Astrocyte (in vitro differentiated cells and primary cell): ENCODE data around the gene GOLGA8B. TPM values are rescaled to one million over a fixed set of nuclear protein-coding genes. Genes with fewer than 3 reads are reported as not detected.
A peak's percentile ranks its signal among the peaks of the same experiment; 100 is the strongest.

Source experiments
- DNase-seq: peaks from one replicate; pipeline ENCODE4 v3.0.0-alpha.2; 2010; ENCODE audit warnings: low read depth
- FAIRE-seq: peaks from 2 replicates; lab custom pipeline; 2011; peaks lifted over from hg19 to GRCh38; lab: Jason Lieb, UNC
- H2AFZ ChIP-seq: 2 replicates; pipeline ENCODE4 v1.6.0; 2012; ENCODE audit warnings: low read depth, low read length, inconsistent platforms
- H3K27ac ChIP-seq: 2 replicates; pipeline ENCODE4 v1.5.1; 2011; ENCODE audit warnings: low read depth, low read length, inconsistent platforms
- H3K27me3 ChIP-seq: 2 replicates; pipeline ENCODE4 v1.6.0; 2011; ENCODE audit warnings: low read length, inconsistent platforms; ENCODE audit not compliant: insufficient read depth
- H3K36me3 ChIP-seq: 2 replicates; pipeline ENCODE4 v1.5.1; 2011; ENCODE audit warnings: low read length, inconsistent platforms; ENCODE audit not compliant: insufficient read depth
- H3K4me1 ChIP-seq: 2 replicates; pipeline ENCODE4 v1.5.1; 2011; ENCODE audit warnings: low read length, inconsistent platforms; ENCODE audit not compliant: insufficient read depth
- H3K4me2 ChIP-seq: 2 replicates; pipeline ENCODE4 v1.6.0; 2012; ENCODE audit warnings: low read length, inconsistent platforms
- H3K4me3 ChIP-seq: 2 replicates; pipeline ENCODE4 v1.5.1; 2011; ENCODE audit warnings: low read depth, mild to moderate bottlenecking, low read length, inconsistent platforms; ENCODE audit not compliant: insufficient read depth
- H3K79me2 ChIP-seq: 2 replicates; pipeline ENCODE4 v1.6.0; 2012; ENCODE audit warnings: mild to moderate bottlenecking, low read length, inconsistent platforms; ENCODE audit not compliant: insufficient read depth
- H3K9ac ChIP-seq: 2 replicates; pipeline ENCODE4 v1.6.0; 2012; ENCODE audit warnings: mild to moderate bottlenecking, low read length, inconsistent platforms
- H3K9me3 ChIP-seq: 2 replicates; pipeline ENCODE4 v1.5.1; 2012; ENCODE audit warnings: low read depth, mild to moderate bottlenecking, low read length, inconsistent platforms; ENCODE audit not compliant: insufficient read depth
- H4K20me1 ChIP-seq: 2 replicates; pipeline ENCODE4 v1.6.0; 2012; ENCODE audit warnings: low read length, inconsistent platforms; ENCODE audit not compliant: insufficient read depth
- H3K27ac Mint-ChIP-seq: one replicate; pipeline ENCODE4 v1.8.0; 2021; ENCODE audit warnings: mild to moderate bottlenecking, mixed read lengths; ENCODE audit not compliant: unreplicated experiment
- H3K27me3 Mint-ChIP-seq: one replicate; pipeline ENCODE4 v1.8.0; 2021; ENCODE audit warnings: low read depth, mixed read lengths; ENCODE audit not compliant: unreplicated experiment
- H3K36me3 Mint-ChIP-seq: one replicate; pipeline ENCODE4 v1.8.0; 2021; ENCODE audit warnings: low read depth, mixed read lengths; ENCODE audit not compliant: unreplicated experiment
- H3K4me1 Mint-ChIP-seq: one replicate; pipeline ENCODE4 v1.8.0; 2021; ENCODE audit warnings: low read depth, mixed read lengths; ENCODE audit not compliant: unreplicated experiment
- H3K4me3 Mint-ChIP-seq: one replicate; pipeline ENCODE4 v1.8.0; 2021; ENCODE audit warnings: mild to moderate bottlenecking, moderate library complexity, mixed read lengths; ENCODE audit not compliant: unreplicated experiment
- H3K9me3 Mint-ChIP-seq: one replicate; pipeline ENCODE4 v1.8.0; 2021; ENCODE audit warnings: mild to moderate bottlenecking, mixed read lengths; ENCODE audit not compliant: unreplicated experiment
- CTCF ChIP-seq: IDR thresholded peaks from 2 replicates; pipeline ENCODE4 v1.5.1; 2011; ENCODE audit warnings: low read depth, mild to moderate bottlenecking, inconsistent platforms, low read length, moderate library complexity; ENCODE audit not compliant: insufficient read depth
- EZH2 ChIP-seq: IDR thresholded peaks from 2 replicates; pipeline ENCODE4 v1.6.1; 2012; ENCODE audit warnings: mild to moderate bottlenecking, low read length, inconsistent platforms; ENCODE audit not compliant: insufficient read depth
- total RNA-seq: library from RNA; stranded (reverse); gene quantifications from 2 replicates; pipeline ENCODE4 v1.2.1, GENCODE V29; 2021

GOLGA8B gene
- total RNA-seq, 1 donor from 2014 or later = 55.8 TPM

- Mint-ChIP-seq H3K27ac (no peak overlapping the region), H3K4me1 (peaks cover 6% of the 10 kb centered on the region), H3K27me3 (peaks cover 7% of the 10 kb centered on the region), H3K4me3 (no peak overlapping the region), H3K9me3 (no peaks in the 10 kb centered on the region), H3K36me3 (no peaks in the 10 kb centered on the region)
- no peaks in the 10 kb centered on the region for H3K9me3 ChIP-seq
- no peak overlapping the region for H2AFZ ChIP-seq
- no peak overlapping the region for H3K4me3 ChIP-seq
- H3K79me2 ChIP-seq = no peaks in the 10 kb centered on the region
- H3K36me3 ChIP-seq = no peaks in the 10 kb centered on the region
- FAIRE-seq (peak; percentile 93), DNase-seq (peak; percentile 36)
- no peak overlapping the region for H3K4me2 ChIP-seq
- no peaks in the 10 kb centered on the region for H4K20me1 ChIP-seq
- no peak overlapping the region for H3K9ac ChIP-seq
- H3K27me3 ChIP-seq = peaks cover 18% of the 10 kb centered on the region
- no peak for TF ChIP-seq EZH2
- peak; percentile 5 for TF ChIP-seq CTCF
- no peaks in the 10 kb centered on the region for H3K4me1 ChIP-seq
- no peak overlapping the region for H3K27ac ChIP-seq
Observed at GRCh38 chr15:34616613-34617012, 33.2 kb upstream of the GOLGA8B start.

GRCh38 chr15:34613997-34614396 is 30.5 kb upstream of the GOLGA8B start:
- H3K4me2 ChIP-seq = no peak overlapping the region
- no peaks in the 10 kb centered on the region for H3K9me3 ChIP-seq
- peaks cover 33% of the 10 kb centered on the region for H3K27me3 ChIP-seq
- H3K36me3 ChIP-seq = no peaks in the 10 kb centered on the region
- H3K4me3 ChIP-seq = no peak overlapping the region
- H3K4me3 Mint-ChIP-seq = no peak overlapping the region
- FAIRE-seq = no peak
- H3K27me3 Mint-ChIP-seq = peaks cover 7% of the 10 kb centered on the region
- no peak overlapping the region for H3K27ac ChIP-seq
- H3K4me1 Mint-ChIP-seq = peaks cover 6% of the 10 kb centered on the region
- DNase-seq = no peak
- H3K36me3 Mint-ChIP-seq = no peaks in the 10 kb centered on the region
- no peaks in the 10 kb centered on the region for H4K20me1 ChIP-seq
- no peaks in the 10 kb centered on the region for H3K79me2 ChIP-seq
- TF ChIP-seq EZH2 = no peak
- TF ChIP-seq CTCF = no peak
- no peaks in the 10 kb centered on the region for H3K9me3 Mint-ChIP-seq
- H3K4me1 ChIP-seq = no peaks in the 10 kb centered on the region
- no peak overlapping the region for H2AFZ ChIP-seq
- no peak overlapping the region for H3K9ac ChIP-seq
- H3K27ac Mint-ChIP-seq = no peak overlapping the region

DNA sequence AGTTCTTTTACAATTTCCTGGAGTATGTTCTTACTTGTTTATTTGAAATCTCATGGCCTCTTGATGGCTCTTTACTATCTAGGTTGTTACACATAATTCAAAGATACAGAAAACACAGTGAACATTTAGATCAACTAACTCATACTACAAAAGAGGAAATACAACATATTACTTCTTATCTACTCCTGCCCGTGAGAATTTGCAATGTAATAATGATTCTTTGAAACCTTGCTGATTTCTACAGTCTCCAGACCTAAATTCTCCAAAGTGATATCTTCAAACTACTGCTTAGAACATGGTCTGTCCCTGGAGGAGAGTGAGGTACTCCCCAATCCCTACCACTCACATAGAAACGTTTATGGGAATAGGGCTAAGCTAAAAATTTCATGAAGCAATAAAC is 29.9 kb upstream of the GOLGA8B start:
- no peaks in the 10 kb centered on the region for H3K79me2 ChIP-seq
- H3K36me3 ChIP-seq = no peaks in the 10 kb centered on the region
- H3K4me1 ChIP-seq = no peaks in the 10 kb centered on the region
- no peaks in the 10 kb centered on the region for H3K9me3 Mint-ChIP-seq
- H3K27me3 Mint-ChIP-seq = peaks cover 9% of the 10 kb centered on the region
- no peak overlapping the region for H3K4me3 Mint-ChIP-seq
- no peak for TF ChIP-seq CTCF
- TF ChIP-seq EZH2 = no peak
- H3K27ac Mint-ChIP-seq = no peak overlapping the region
- H3K4me1 Mint-ChIP-seq = peaks cover 6% of the 10 kb centered on the region
- FAIRE-seq (no peak), DNase-seq (no peak)
- no peak overlapping the region for H3K4me3 ChIP-seq
- no peaks in the 10 kb centered on the region for H3K9me3 ChIP-seq
- H3K27me3 ChIP-seq = peaks cover 35% of the 10 kb centered on the region
- H3K9ac ChIP-seq = no peak overlapping the region
- no peak overlapping the region for H3K27ac ChIP-seq
- H4K20me1 ChIP-seq = no peaks in the 10 kb centered on the region
- H3K36me3 Mint-ChIP-seq = no peaks in the 10 kb centered on the region
- H3K4me2 ChIP-seq = no peak overlapping the region
- H2AFZ ChIP-seq = no peak overlapping the region
